Fibroblast of upper back skin (primary cell): ENCODE results near the gene TNFAIP1.
"Not testable (repeated sequence)": the region's sequence is repeated elsewhere in the genome, so short reads cannot be mapped to it uniquely, and the experiment has no call there.

ENCODE experiments used
- DNase-seq: peaks from one replicate; pipeline ENCODE4 v3.0.0-alpha.2; 2013

Gene TNFAIP1

GRCh38 chr17:28325211-28325610, 10.3 kb upstream of the TNFAIP1 start:
- no peak for DNase-seq

GRCh38 chr17:28326114-28326513, 9.4 kb upstream of the TNFAIP1 start:
- no peak for DNase-seq

GRCh38 chr17:28327031-28327607, 8.4 kb upstream of the TNFAIP1 start:
- no peak for DNase-seq

- DNase-seq = no peak
Measured at GRCh38 chr17:28327709-28328108, 7.9 kb upstream of the TNFAIP1 start.

- peak; percentile 45 for DNase-seq
Measured at GRCh38 chr17:28328325-28328724, 7.2 kb upstream of the TNFAIP1 start.

GRCh38 chr17:28330671-28331070, 4.9 kb upstream of the TNFAIP1 start:
- no peak for DNase-seq

- no peak for DNase-seq
Measured at GRCh38 chr17:28331891-28332420, 3.6 kb upstream of the TNFAIP1 start.

- DNase-seq = no peak
Measured at GRCh38 chr17:28333083-28333746, 2.3 kb upstream of the TNFAIP1 start.

- DNase-seq = no peak
Measured at GRCh38 chr17:28334171-28334570, 1.4 kb upstream of the TNFAIP1 start.

GRCh38 chr17:28334666-28335200, 828 bp upstream of the TNFAIP1 start:
- DNase-seq = no peak

GRCh38 chr17:28335959-28336871, 654 bp downstream of the TNFAIP1 start:
- DNase-seq = peak; percentile 89

GRCh38 chr17:28338056-28338768, 2.7 kb downstream of the TNFAIP1 start:
- DNase-seq = peak; percentile 72

- DNase-seq = not testable (repeated sequence)
Measured at GRCh38 chr17:28338769-28339212, 3.2 kb downstream of the TNFAIP1 start.

- DNase-seq = no peak
Measured at GRCh38 chr17:28339431-28339830, 3.9 kb downstream of the TNFAIP1 start.

GRCh38 chr17:28340374-28340773, 4.8 kb downstream of the TNFAIP1 start:
- no peak for DNase-seq

- DNase-seq = no peak
Measured at GRCh38 chr17:28341516-28341915, 6.0 kb downstream of the TNFAIP1 start.

GRCh38 chr17:28342313-28342712, 6.8 kb downstream of the TNFAIP1 start:
- DNase-seq = no peak

GRCh38 chr17:28343491-28343932, 8.0 kb downstream of the TNFAIP1 start:
- no peak for DNase-seq

- DNase-seq = no peak
Measured at GRCh38 chr17:28344011-28344410, 8.4 kb downstream of the TNFAIP1 start.

- no peak for DNase-seq
Measured at GRCh38 chr17:28344435-28344901, 8.9 kb downstream of the TNFAIP1 start.

- DNase-seq = no peak
Measured at GRCh38 chr17:28345419-28346198, 10.0 kb downstream of the TNFAIP1 start.
